Measurements from ENCODE around the gene ELOB. TPM values are rescaled to one million over a fixed set of nuclear protein-coding genes. Genes with fewer than 3 reads are reported as not detected.

ELOB gene
- total RNA-seq, 1 donor from 2014 or later = 192 TPM

- Mint-ChIP-seq H3K4me1 (peaks cover 13% of the 10 kb centered on the region), H3K36me3 (no peaks in the 10 kb centered on the region), H3K4me3 (no peak overlapping the region), H3K27ac (no peak overlapping the region), H3K27me3 (ENCODE audit: low read depth) (no peaks in the 10 kb centered on the region), H3K9me3 (no peaks in the 10 kb centered on the region)
- no peak for DNase-seq (ENCODE audit: low spot score in 2 of 2, unreplicated experiment in 2 of 2)
- TF ChIP-seq CTCF (IDR thresholded peaks at IDR 0.05; ENCODE audit: unreplicated experiment) = no peak
Observed at GRCh38 chr16:2739625-2740430, 37.3 kb downstream of the ELOB start.

GRCh38 chr16:2738615-2739014, 38.5 kb downstream of the ELOB start:
- no peak for DNase-seq (ENCODE audit: low spot score in 2 of 2, unreplicated experiment in 2 of 2)
- no peaks in the 10 kb centered on the region for H3K27me3 Mint-ChIP-seq (ENCODE audit: low read depth)
- H3K4me3 Mint-ChIP-seq = no peak overlapping the region
- H3K27ac Mint-ChIP-seq = no peak overlapping the region
- no peak for TF ChIP-seq CTCF (IDR thresholded peaks at IDR 0.05; ENCODE audit: unreplicated experiment)
- no peaks in the 10 kb centered on the region for H3K9me3 Mint-ChIP-seq
- H3K36me3 Mint-ChIP-seq = no peaks in the 10 kb centered on the region
- peaks cover 13% of the 10 kb centered on the region for H3K4me1 Mint-ChIP-seq

GRCh38 chr16:2737895-2738418, 39.1 kb downstream of the ELOB start:
- H3K9me3 Mint-ChIP-seq = no peaks in the 10 kb centered on the region
- H3K27me3 Mint-ChIP-seq (ENCODE audit: low read depth) = no peaks in the 10 kb centered on the region
- H3K4me1 Mint-ChIP-seq = peaks cover 13% of the 10 kb centered on the region
- no peak for DNase-seq (ENCODE audit: low spot score in 2 of 2, unreplicated experiment in 2 of 2)
- no peak overlapping the region for H3K27ac Mint-ChIP-seq
- no peaks in the 10 kb centered on the region for H3K36me3 Mint-ChIP-seq
- H3K4me3 Mint-ChIP-seq = no peak overlapping the region
- TF ChIP-seq CTCF (IDR thresholded peaks at IDR 0.05; ENCODE audit: unreplicated experiment) = no peak

- H3K4me1 Mint-ChIP-seq = peaks cover 13% of the 10 kb centered on the region
- H3K27ac Mint-ChIP-seq = no peak overlapping the region
- no peak for TF ChIP-seq CTCF (IDR thresholded peaks at IDR 0.05; ENCODE audit: unreplicated experiment)
- no peaks in the 10 kb centered on the region for H3K36me3 Mint-ChIP-seq
- H3K27me3 Mint-ChIP-seq (ENCODE audit: low read depth) = peaks cover 3% of the 10 kb centered on the region
- no peak for DNase-seq (ENCODE audit: low spot score in 2 of 2, unreplicated experiment in 2 of 2)
- H3K4me3 Mint-ChIP-seq = no peak overlapping the region
- H3K9me3 Mint-ChIP-seq = no peaks in the 10 kb centered on the region
Observed at GRCh38 chr16:2737238-2737605, 39.9 kb downstream of the ELOB start.

GRCh38 chr16:2736476-2737237, 40.4 kb downstream of the ELOB start:
- H3K4me3 Mint-ChIP-seq = no peak overlapping the region
- H3K9me3 Mint-ChIP-seq = no peaks in the 10 kb centered on the region
- no peak for TF ChIP-seq CTCF (IDR thresholded peaks at IDR 0.05; ENCODE audit: unreplicated experiment)
- H3K36me3 Mint-ChIP-seq = no peaks in the 10 kb centered on the region
- DNase-seq (ENCODE audit: low spot score in 2 of 2, unreplicated experiment in 2 of 2) = no peak
- H3K27ac Mint-ChIP-seq = no peak overlapping the region
- H3K27me3 Mint-ChIP-seq (ENCODE audit: low read depth) = peaks cover 3% of the 10 kb centered on the region
- H3K4me1 Mint-ChIP-seq = peaks cover 13% of the 10 kb centered on the region

Measured in mesothelial cell of epicardium (in vitro differentiated cells).